Omental fat pad (tissue), 4 donors: Measurements from ENCODE around the gene GMDS. TPM values are rescaled to one million over a fixed set of nuclear protein-coding genes. Genes with fewer than 3 reads are reported as not detected.

ENCODE experiments used
- ATAC-seq: fragments of 150-250 bp; one replicate; pipeline ENCODE4 v1.9.1; 2016; ENCODE audit warnings: mild to moderate bottlenecking, moderate library complexity; ENCODE audit not compliant: low FRiP score
- DNase-seq: peaks from one replicate; pipeline ENCODE4 v3.0.0-alpha.2; 2019; ENCODE audit warnings: low spot score
- CTCF ChIP-seq, 3 donors: fragments of 450-650 bp; IDR thresholded peaks; one replicate each; pipeline ENCODE4 v1.5.1; 2016 to 2017; ENCODE audit warnings: antibody characterized with exemption in 3 of 3, mild to moderate bottlenecking in 3 of 3, moderate library complexity in 2 of 3
- total RNA-seq, 4 donors: library from RNA; depleted of rRNA; stranded (reverse); fragments of >200 nt; gene quantifications; one replicate each; pipeline ENCODE4 v1.1.0, GENCODE V29; 2016

The GMDS gene
- total RNA-seq, 4 donors from 2014 or later, result 5.6 to 20.6 (median 10.7) TPM

- TF ChIP-seq CTCF (IDR thresholded peaks at IDR 0.05), result no peak
- ATAC-seq (no peak), DNase-seq (no peak)
These were observed 73.7 kb downstream of the GMDS start for GRCh38 chr6:2171728-2172127.

DNA sequence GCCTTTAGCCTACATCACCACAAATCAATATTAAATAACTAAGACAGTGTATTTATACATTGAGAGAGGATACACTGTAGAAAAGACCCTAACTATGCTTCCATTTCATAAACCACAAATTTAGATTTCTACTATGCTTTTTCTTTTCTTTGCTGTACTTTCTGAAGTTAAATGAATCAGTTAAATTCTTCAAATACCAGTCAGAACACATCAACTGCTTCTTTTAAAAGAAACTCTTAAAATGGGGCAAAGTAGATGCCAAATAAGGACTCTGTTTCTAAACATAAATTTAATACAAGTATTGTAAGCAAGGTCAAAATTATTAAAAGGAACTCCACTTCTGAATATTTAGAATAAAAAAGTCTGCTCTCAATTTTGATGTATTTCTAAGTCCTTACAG is 76.9 kb downstream of the GMDS start:
- no peak for ATAC-seq
- no peak for DNase-seq
- no peak for TF ChIP-seq CTCF (IDR thresholded peaks at IDR 0.05)

- no peak for TF ChIP-seq CTCF (IDR thresholded peaks at IDR 0.05)
- ATAC-seq (no peak), DNase-seq (no peak)
These were observed 78.7 kb downstream of the GMDS start for GRCh38 chr6:2166717-2167116.

- no peak for DNase-seq
- ATAC-seq, result no peak
- no peak for TF ChIP-seq CTCF (IDR thresholded peaks at IDR 0.05)
These were observed 80.1 kb downstream of the GMDS start for GRCh38 chr6:2165286-2165685.

GRCh38 chr6:2164481-2164880 is 80.9 kb downstream of the GMDS start:
- TF ChIP-seq CTCF (IDR thresholded peaks at IDR 0.05), result no peak
- no peak for DNase-seq
- ATAC-seq, result no peak

DNA sequence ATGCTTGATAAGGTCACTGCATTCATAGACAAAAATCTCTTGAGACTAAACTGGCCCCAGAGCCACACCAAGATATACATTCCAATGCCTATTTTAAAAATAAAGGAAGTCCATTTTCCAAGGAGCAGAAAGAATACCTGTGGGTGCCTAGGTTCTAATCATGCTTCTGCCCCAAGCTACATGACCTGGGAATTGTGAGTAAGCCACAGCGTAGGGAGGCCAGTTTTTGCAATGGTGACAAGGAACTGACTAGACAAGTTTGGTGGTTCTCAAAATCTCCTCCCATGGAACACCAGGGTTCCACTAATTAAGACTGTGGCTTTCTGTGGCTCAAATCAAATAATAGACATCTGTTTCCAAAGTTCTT is 83.3 kb downstream of the GMDS start:
- TF ChIP-seq CTCF (IDR thresholded peaks at IDR 0.05), result no peak
- ATAC-seq (no peak), DNase-seq (no peak)

DNA sequence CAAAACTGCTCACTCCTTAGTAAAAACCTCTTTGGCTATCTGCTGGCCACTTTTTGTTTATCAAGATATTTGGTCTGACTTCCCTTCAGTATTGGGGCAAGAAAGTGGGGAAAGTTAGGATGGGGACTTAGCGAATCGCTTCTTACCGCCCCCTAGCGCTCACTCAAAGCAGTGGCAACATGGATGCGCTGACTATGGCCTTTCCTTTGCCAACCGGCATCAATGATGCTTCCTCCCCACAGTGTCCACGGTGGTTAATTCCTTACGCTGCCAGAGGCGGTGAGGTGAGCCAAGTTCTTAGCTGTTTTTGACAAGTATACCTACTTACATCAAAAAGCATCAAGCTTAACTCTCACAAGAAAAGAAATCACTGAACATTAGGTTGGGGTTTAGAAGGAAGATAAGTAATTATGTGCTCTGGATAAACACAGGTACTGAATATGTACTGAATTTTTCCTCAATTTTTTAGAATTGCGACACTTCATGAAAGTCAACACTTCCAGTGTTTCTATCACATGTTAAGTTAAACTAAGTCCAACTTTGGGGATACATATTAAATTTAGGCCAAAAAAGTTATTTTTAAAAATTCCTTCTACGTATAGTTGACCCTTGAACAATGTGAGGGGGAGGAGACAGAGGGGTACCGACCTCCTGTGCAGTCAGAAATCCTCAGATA is 86.7 kb downstream of the GMDS start:
- no peak for ATAC-seq
- TF ChIP-seq CTCF (IDR thresholded peaks at IDR 0.05), result no peak

More for the DNA sequence above, 86.7 kb downstream of the GMDS start:
- DNase-seq, result no peak
